ENCODE measurements around the gene U2AF1L4. TPM values are rescaled to one million over a fixed set of nuclear protein-coding genes. Genes with fewer than 3 reads are reported as not detected.

Gene U2AF1L4
- total RNA-seq, 4 donors from 2014 or later = 14.8 to 30.5 (median 19.7) TPM

DNA sequence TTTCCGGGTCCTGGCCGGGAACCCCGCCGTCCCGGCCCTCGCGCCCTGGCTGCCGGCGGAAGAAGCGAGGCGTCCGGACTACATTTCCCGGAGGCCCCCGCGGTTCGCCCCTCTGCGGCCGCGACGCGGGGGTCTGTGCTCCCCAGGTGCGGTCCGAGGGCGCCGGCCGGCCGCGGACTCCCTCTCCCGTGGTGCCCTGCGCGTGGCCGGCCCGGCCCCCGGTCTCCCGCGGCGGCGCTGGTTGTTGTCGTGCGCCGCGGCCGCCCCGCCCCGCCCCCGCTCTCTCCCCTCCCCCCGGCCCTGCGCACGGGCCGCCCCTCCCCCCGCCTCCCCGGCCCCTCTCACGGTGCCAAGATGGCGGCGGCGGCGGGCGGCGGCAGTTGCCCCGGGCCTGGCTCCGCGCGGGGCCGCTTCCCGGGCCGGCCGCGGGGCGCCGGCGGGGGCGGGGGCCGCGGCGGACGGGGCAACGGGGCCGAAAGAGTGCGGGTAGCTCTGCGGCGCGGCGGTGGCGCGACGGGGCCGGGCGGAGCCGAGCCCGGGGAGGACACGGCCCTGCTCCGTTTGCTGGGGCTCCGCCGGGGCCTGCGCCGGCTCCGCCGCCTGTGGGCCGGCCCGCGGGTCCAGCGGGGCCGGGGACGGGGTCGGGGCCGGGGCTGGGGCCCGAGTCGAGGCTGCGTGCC is 27.4 kb downstream of the U2AF1L4 start, which contains the start of gene KMT2B:
KMT2B (plus strand) TSS at position 339 of the 680 bp plus-strand sequence; CDS start at position 355, 16 bp downstream.
- TF ChIP-seq, protein P1, sequence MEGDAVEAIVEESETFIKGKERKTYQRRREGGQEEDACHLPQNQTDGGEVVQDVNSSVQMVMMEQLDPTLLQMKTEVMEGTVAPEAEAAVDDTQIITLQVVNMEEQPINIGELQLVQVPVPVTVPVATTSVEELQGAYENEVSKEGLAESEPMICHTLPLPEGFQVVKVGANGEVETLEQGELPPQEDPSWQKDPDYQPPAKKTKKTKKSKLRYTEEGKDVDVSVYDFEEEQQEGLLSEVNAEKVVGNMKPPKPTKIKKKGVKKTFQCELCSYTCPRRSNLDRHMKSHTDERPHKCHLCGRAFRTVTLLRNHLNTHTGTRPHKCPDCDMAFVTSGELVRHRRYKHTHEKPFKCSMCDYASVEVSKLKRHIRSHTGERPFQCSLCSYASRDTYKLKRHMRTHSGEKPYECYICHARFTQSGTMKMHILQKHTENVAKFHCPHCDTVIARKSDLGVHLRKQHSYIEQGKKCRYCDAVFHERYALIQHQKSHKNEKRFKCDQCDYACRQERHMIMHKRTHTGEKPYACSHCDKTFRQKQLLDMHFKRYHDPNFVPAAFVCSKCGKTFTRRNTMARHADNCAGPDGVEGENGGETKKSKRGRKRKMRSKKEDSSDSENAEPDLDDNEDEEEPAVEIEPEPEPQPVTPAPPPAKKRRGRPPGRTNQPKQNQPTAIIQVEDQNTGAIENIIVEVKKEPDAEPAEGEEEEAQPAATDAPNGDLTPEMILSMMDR (IDR thresholded peaks at IDR 0.05; ENCODE audit: low read depth) = no peak

DNA sequence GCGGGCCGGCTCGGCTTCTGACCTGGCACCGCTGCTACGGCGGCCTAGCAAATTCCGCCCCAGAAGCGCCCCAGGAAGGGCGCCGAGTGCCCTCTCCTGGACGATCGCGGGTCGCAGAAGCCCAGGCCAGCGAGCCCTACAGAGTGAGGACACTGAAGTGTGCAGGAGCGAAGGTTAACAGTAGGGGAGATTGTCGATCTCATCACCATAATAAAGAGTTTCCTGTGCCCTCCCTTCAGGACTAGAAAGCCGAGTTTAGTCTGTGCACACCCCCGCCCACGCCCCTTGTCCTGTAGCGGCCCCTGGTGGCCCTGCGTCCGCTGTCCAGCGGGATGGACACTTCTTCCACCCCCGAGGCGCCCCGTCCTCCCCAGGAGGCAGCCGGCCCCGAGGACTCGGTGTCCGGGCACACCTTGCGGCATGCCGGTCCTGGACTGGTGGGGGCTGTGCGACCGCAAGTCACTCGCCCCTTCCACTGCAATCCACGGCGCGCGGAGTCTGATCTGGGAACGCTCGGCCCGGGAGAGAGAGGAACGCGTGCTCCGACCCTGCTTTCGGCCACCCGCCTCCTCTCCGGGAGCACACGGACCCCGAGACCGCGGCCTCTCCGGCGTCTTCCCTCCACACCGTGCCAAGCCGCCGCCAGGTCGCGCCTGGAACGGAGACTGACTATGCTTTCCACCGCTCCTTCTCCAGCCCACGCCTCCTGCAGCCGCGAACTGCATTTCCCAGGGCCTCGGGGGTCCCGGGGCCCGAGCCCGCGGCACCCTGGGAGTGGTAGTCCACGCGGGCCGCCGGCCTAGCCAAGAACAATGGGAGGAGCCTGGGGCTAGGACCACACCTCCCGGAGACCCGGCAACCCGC is 28.2 kb downstream of the U2AF1L4 start:
- TF ChIP-seq, protein P1 (IDR thresholded peaks at IDR 0.05; ENCODE audit: low read depth) = no peak

DNA sequence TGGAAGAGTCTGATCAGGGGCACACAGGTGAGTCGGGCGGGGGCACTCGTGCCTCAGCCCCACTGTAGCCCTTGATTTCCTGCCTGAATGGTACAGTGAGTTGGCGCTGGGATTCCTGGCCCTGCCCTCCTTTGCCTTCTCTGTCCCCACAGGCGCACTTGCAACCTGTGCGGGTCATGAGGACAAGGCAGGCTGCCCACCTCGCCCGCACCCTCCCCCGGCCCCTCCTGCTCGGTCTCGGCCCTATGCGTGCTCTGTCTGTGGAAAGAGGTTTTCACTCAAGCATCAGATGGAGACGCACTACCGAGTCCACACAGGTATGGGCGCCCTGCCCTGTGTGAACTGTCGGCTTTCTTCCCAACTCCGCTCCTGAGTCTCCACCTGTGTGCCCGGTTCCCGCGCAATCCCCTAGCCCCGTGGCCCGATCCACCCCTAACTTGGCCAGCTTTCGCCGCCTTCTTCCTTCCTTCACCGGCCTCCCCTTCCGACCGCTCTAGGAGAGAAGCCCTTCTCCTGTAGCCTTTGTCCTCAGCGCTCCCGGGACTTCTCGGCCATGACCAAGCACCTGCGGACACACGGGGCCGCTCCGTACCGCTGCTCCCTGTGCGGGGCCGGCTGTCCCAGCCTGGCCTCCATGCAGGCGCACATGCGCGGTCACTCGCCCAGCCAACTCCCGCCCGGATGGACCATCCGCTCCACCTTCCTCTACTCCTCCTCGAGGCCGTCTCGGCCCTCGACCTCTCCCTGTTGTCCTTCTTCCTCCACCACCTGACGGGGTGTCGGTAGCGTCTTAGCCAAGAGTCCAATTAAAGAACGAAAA is 29.0 kb downstream of the U2AF1L4 start:
- TF ChIP-seq, protein P1 (IDR thresholded peaks at IDR 0.05; ENCODE audit: low read depth) = no peak

DNA sequence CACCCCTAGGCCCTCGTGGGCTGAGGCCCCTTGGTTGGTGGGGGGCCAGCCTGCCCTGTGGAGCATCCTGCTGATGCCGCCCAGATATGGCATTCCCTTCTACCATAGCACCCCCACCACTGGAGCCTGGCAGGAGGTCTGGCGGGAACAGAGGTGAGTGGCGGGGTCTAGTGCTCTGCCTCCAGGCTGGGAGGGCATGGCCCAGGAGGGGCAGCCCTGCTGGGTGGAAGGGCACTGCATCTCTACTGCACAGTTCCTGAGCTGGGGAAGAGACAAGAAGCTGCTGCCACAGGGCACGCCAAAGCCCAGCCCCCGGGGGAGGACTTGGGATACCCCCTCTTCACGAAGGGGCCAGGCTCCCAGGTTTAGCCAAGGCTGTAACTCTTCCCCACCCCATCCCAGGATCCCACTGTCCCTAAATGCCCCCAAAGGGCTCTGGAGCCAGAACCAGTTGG is 29.8 kb downstream of the U2AF1L4 start:
- TF ChIP-seq, protein P1 (IDR thresholded peaks at IDR 0.05; ENCODE audit: low read depth) = no peak

DNA sequence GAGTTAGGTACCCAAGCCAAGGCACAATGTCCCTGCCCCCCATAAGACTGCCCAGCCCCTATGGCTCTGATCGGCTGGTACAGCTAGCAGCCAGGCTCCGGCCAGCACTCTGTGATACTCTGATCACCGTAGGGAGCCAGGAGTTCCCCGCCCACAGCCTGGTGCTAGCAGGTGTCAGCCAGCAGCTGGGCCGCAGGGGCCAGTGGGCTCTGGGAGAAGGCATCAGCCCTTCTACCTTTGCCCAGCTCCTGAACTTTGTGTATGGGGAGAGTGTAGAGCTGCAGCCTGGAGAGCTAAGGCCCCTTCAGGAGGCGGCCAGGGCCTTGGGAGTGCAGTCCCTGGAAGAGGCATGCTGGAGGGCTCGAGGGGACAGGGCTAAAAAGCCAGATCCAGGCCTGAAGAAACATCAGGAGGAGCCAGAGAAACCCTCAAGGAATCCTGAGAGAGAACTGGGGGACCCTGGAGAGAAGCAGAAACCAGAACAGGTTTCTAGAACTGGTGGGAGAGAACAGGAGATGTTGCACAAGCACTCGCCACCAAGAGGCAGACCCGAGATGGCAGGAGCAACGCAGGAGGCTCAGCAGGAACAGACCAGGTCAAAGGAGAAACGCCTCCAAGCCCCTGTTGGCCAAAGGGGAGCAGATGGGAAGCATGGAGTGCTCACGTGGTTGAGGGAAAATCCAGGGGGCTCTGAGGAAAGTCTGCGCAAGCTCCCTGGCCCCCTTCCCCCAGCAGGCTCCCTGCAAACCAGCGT is 30.4 kb downstream of the U2AF1L4 start:
- TF ChIP-seq, protein P1 (IDR thresholded peaks at IDR 0.05; ENCODE audit: low read depth) = no peak

DNA sequence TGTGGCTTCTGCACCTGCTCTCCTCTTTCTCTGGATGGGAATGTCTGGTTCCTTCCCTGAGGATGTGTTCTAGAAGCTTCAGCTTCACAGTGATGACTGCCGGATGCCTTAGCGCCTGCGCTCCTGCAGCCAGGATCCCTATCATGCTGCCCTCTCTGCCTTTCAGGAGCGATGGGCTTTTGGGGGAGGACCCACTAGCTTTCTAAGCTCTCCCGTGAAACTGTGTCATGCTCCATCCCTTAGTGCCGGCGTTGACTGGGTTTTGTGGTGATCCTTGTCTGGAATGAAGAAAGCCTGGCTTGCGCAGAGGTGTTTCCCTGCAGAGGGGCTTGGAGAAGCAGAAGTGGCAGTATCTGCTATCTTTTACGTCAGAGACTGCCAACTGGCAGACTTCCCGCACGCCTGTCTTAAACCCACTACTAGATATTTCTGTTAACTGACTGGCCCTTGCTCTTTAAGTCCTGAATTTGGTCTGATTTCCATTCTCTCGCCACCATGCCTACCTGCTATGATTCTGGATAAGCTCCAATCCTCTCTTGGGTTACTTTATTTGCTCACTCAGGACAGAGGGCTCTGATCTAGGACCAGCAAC is 31.2 kb downstream of the U2AF1L4 start:
- TF ChIP-seq, protein P1 (IDR thresholded peaks at IDR 0.05; ENCODE audit: low read depth) = no peak
